ENCODE measurements around the gene TTI1. TPM values are rescaled to one million over a fixed set of nuclear protein-coding genes. Genes with fewer than 3 reads are reported as not detected.

The TTI1 gene
- total and polyA plus RNA-seq, 2 donors (not counting 1 experiment from before 2014, with no cell fraction given), result 13.9 to 33.9 TPM

Other genes with a start within 250 kb of the TTI1 start
- gene VSTM2L, start 130.3 kb downstream of the TTI1 start, total RNA-seq, result not detected in 2 replicates
- gene VSTM2L, start 130.3 kb downstream of the TTI1 start, polyA plus RNA-seq, result 0.16 and 0.25 TPM in 2 replicates
- 54.9 and 55.9 TPM in 2 replicates for gene RPRD1B, start 290 bp upstream of the TTI1 start, total RNA-seq
- gene RPRD1B, start 290 bp upstream of the TTI1 start, polyA plus RNA-seq, result 6.0 and 10.2 TPM in 2 replicates
- 58.8 and 60.8 TPM in 2 replicates for gene TGM2, start 131.8 kb upstream of the TTI1 start, total RNA-seq
- 0.27 and 2.4 TPM in 2 replicates for gene TGM2, start 131.8 kb upstream of the TTI1 start, polyA plus RNA-seq
- gene KIAA1755, start 227.3 kb upstream of the TTI1 start, total RNA-seq, result not detected in 2 replicates
- gene KIAA1755, start 227.3 kb upstream of the TTI1 start, polyA plus RNA-seq, result not detected in 2 replicates

Data from B cell (primary cell).